GM21381 (cell line): ENCODE measurements around the gene DHX57.
"Not testable (repeated sequence)": the region's sequence is repeated elsewhere in the genome, so short reads cannot be mapped to it uniquely, and the experiment has no call there.

Experiments
- ATAC-seq: cut with Tn5 transposase; IDR thresholded peaks from one replicate; pipeline ENCODE4 v1.9.1; 2021; ENCODE audit warnings: mild to moderate bottlenecking, moderate library complexity; ENCODE audit not compliant: unreplicated experiment

DHX57 gene

GRCh38 chr2:38866773-38867443, 8.8 kb downstream of the DHX57 start:
- ATAC-seq: no peak

GRCh38 chr2:38863061-38863695, 12.6 kb downstream of the DHX57 start:
- no peak for ATAC-seq

- no peak for ATAC-seq
Measured at GRCh38 chr2:38862476-38862875, 13.3 kb downstream of the DHX57 start.

- no peak for ATAC-seq
Measured at GRCh38 chr2:38856165-38856564, 19.6 kb downstream of the DHX57 start.

GRCh38 chr2:38850045-38850444, 25.7 kb downstream of the DHX57 start:
- ATAC-seq: peak; percentile 95

- ATAC-seq: no peak
Measured at GRCh38 chr2:38836791-38837190, 38.9 kb downstream of the DHX57 start.

- peak; percentile 92 for ATAC-seq
Measured at GRCh38 chr2:38835990-38836389, 39.7 kb downstream of the DHX57 start.

- ATAC-seq: no peak
Measured at GRCh38 chr2:38835015-38835601, 40.6 kb downstream of the DHX57 start.

GRCh38 chr2:38830526-38831159, 45.1 kb downstream of the DHX57 start:
- no peak for ATAC-seq

GRCh38 chr2:38829971-38830370, 45.8 kb downstream of the DHX57 start:
- ATAC-seq: no peak

GRCh38 chr2:38828460-38828859, 47.3 kb downstream of the DHX57 start:
- ATAC-seq: no peak

- ATAC-seq: not testable (repeated sequence)
Measured at GRCh38 chr2:38827539-38828145, 48.1 kb downstream of the DHX57 start.

GRCh38 chr2:38825956-38826355, 49.8 kb downstream of the DHX57 start:
- no peak for ATAC-seq

- ATAC-seq: no peak
Measured at GRCh38 chr2:38824906-38825305, 50.8 kb downstream of the DHX57 start.

GRCh38 chr2:38823386-38823785, 52.3 kb downstream of the DHX57 start:
- no peak for ATAC-seq

GRCh38 chr2:38818565-38818964, 57.2 kb downstream of the DHX57 start:
- ATAC-seq: no peak

- no peak for ATAC-seq
Measured at GRCh38 chr2:38815936-38816335, 59.8 kb downstream of the DHX57 start.

GRCh38 chr2:38810488-38810887, 65.2 kb downstream of the DHX57 start:
- ATAC-seq: no peak

GRCh38 chr2:38808677-38809076, 67.1 kb downstream of the DHX57 start:
- ATAC-seq: no peak

GRCh38 chr2:38806733-38807059, 69.0 kb downstream of the DHX57 start:
- no peak for ATAC-seq

GRCh38 chr2:38806015-38806732, 69.6 kb downstream of the DHX57 start:
- ATAC-seq: no peak
